Dendritic cell treated with granulocyte-macrophage colony-stimulating factor and Interleukin-4, amounts not matched to agents 40 ng/mL and 50 ng/mL, for 4 days (primary cell): ENCODE results near the gene HPX.
"Not testable (repeated sequence)": the region's sequence is repeated elsewhere in the genome, so short reads cannot be mapped to it uniquely, and the experiment has no call there.

Experiments used
- H3K27ac Mint-ChIP-seq: one replicate; pipeline ENCODE4 v1.8.0; 2022; ENCODE audit warnings: mild to moderate bottlenecking, mixed read lengths
- H3K27me3 Mint-ChIP-seq: one replicate; pipeline ENCODE4 v1.8.0; 2022; ENCODE audit warnings: mild to moderate bottlenecking, mixed read lengths
- H3K36me3 Mint-ChIP-seq: one replicate; pipeline ENCODE4 v1.8.0; 2022; ENCODE audit warnings: low read depth, mixed read lengths
- H3K4me1 Mint-ChIP-seq: one replicate; pipeline ENCODE4 v1.8.0; 2022; ENCODE audit warnings: low read depth, mixed read lengths
- H3K4me3 Mint-ChIP-seq: one replicate; pipeline ENCODE4 v1.8.0; 2022; ENCODE audit warnings: mild to moderate bottlenecking, moderate library complexity, mixed read lengths
- H3K9me3 Mint-ChIP-seq: one replicate; pipeline ENCODE4 v1.8.0; 2022; ENCODE audit warnings: mixed read lengths
- intact Hi-C: fragments of 100-400 bp; cut with micrococcal nuclease; formaldehyde crosslinking; loops from one replicate; pipeline ENCODE4 v1.15.0; 2022

The HPX gene

DNA sequence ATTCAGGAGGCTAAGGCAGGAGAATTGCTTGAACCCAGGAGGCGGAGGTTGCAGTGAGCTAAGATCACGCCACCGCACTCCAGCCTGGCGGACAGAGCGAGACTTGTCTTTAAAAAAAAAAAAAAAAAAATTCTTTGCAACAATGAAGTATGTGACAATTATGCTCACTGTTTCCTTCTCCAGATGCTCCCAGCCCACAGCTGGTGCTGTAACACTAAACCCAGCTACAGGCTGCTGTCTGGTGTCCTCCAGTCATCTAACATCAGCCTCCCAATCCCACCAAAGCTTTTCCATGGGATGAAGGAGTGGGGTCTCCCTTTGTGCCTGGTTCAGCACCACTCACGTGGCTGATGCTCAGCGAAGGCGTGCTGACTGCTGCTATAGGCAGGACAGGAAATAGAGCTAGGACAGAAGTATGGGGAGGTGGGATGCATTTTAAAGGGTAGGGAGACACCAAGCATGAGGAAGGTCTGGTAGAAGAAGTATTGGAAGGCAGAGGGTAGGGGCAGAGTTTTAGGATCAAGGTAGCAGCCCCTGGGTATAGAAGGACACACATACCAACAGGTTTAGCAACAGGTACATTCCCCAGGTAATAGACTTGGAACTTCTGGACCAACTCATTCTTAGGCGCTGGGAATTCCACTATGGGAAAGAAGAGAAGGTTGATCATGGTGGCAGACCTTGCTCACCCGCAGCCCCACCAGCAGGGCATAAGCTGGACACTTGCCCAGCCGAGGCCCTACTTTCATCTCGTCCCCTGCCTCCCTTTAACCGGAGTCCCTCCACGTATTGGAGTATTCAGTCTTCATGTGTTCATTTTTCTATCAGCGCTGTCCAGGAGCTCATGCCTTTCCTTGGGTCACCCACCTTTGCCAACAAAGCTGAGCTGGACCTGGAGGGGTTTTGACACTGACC, 40.1 kb downstream of the HPX start:
- Mint-ChIP-seq H3K4me1 (peaks cover 9% of the 10 kb centered on the region), H3K27ac (no peak overlapping the region), H3K27me3 (peaks cover 5% of the 10 kb centered on the region), H3K36me3 (no peaks in the 10 kb centered on the region), H3K9me3 (no peaks in the 10 kb centered on the region), H3K4me3 (no peak overlapping the region)
- intact Hi-C loops = no loop called here

DNA sequence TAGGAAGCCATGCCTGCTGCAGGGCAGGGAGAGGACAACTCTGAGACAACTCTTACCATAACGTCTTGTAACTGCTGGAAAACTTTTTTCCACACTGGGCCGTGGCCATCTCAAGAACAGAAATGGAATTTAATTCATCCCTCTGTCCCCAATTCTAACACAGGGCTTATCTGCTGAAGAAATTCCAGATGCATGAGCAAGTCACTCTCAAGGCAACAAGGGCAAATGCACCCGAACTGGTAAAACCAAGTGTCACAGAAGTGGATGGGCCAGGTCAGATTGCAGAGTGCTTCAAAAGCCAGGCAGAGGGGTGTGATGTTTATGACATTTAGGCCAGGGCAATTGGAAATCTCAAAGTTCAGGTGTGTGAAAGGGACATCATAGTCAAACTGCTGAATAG, 43.2 kb downstream of the HPX start:
- H3K27me3 Mint-ChIP-seq = peaks cover 5% of the 10 kb centered on the region
- H3K36me3 Mint-ChIP-seq = peaks cover 20% of the 10 kb centered on the region
- no peaks in the 10 kb centered on the region for H3K9me3 Mint-ChIP-seq
- intact Hi-C loops = no loop called here
- H3K4me1 Mint-ChIP-seq = peaks cover 11% of the 10 kb centered on the region
- no peak overlapping the region for H3K27ac Mint-ChIP-seq
- no peak overlapping the region for H3K4me3 Mint-ChIP-seq

DNA sequence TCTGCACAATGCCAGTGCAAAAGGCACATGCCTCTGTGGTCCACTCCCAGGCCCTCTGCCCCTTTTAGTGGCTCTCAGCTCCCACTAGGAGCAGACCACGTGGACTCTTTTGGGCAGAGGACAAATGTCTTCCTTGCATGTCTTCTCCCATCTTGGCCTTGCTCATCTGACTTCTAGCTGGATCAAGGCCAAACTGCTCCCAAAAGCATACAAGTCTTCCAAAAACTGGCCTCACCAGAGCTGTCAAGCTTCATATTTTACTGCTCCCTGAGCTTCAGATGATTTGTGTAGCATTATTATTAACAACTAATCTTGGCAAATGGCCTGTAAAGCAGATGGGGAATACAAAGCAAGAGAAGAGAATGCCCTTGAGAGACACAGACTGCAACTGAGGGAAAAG, 43.6 kb downstream of the HPX start:
- intact Hi-C loops = no loop called here
- Mint-ChIP-seq H3K4me3 (no peak overlapping the region), H3K9me3 (no peaks in the 10 kb centered on the region)

DNA sequence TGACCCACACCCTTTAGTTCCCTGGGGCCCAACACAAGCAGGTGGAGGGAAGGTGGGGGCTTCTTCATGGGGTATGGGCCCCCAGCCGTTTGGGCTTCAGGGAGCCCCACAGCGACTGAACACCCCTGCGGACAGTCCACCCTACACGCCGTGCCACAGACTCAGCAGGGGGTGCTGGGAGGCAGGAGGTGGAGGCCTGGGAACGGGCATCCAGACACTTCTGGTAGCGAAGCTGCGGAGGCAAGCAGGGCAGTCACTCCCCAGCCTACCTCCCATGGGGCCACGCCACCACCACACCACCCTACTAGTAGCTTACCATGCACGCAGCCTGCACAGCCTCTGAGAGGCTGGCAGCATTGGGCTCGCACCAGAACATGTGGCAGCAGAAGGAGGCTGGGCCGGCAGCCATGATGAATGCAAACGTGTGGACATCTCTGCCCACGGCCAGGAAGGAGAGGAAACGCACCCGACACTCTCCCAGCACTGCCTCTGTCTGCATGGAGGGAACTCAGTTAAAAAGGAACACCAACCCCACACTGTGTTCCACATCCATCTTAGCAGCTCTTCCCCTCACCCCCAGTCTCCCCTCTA, 45.2 kb downstream of the HPX start:
- Mint-ChIP-seq H3K27ac (no peak overlapping the region), H3K4me3 (no peak overlapping the region)

More for the DNA sequence above, 43.6 kb downstream of the HPX start:
- Mint-ChIP-seq H3K4me1 (peaks cover 8% of the 10 kb centered on the region), H3K36me3 (peaks cover 23% of the 10 kb centered on the region), H3K27ac (no peak overlapping the region), H3K27me3 (peaks cover 2% of the 10 kb centered on the region)

DNA sequence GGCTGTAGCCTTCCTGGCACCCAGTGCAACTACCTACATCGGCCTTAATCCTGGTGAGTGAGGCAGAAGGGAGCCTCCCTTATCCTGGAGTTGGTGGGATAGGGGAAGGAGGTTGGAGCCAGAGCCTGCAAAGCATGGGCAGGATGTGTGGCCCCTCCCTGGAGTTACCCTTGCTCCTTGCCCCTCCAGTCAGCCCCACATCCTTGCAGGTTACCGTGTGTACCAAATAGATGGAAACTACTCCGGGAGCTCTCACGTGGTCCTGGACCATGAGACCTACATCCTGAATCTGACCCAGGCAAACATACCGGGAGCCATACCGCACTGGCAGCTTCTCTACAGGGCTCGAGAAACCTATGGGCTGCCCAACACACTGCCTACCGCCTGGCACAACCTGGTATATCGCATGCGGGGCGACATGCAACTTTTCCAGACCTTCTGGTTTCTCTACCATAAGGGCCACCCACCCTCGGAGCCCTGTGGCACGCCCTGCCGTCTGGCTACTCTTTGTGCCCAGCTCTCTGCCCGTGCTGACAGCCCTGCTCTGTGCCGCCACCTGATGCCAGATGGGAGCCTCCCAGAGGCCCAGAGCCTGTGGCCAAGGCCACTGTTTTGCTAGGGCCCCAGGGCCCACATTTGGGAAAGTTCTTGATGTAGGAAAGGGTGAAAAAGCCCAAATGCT, 46.7 kb downstream of the HPX start:
- intact Hi-C loops = no loop called here
- peaks cover 32% of the 10 kb centered on the region for H3K36me3 Mint-ChIP-seq
- H3K9me3 Mint-ChIP-seq = no peaks in the 10 kb centered on the region
- peaks cover 3% of the 10 kb centered on the region for H3K27me3 Mint-ChIP-seq
- no peak overlapping the region for H3K27ac Mint-ChIP-seq
- H3K4me3 Mint-ChIP-seq = no peak overlapping the region
- H3K4me1 Mint-ChIP-seq = peaks cover 32% of the 10 kb centered on the region

More for the DNA sequence above, 45.2 kb downstream of the HPX start:
- no peaks in the 10 kb centered on the region for H3K9me3 Mint-ChIP-seq
- intact Hi-C loops = no loop called here
- H3K27me3 Mint-ChIP-seq = no peaks in the 10 kb centered on the region
- peaks cover 21% of the 10 kb centered on the region for H3K4me1 Mint-ChIP-seq
- H3K36me3 Mint-ChIP-seq = peaks cover 26% of the 10 kb centered on the region

DNA sequence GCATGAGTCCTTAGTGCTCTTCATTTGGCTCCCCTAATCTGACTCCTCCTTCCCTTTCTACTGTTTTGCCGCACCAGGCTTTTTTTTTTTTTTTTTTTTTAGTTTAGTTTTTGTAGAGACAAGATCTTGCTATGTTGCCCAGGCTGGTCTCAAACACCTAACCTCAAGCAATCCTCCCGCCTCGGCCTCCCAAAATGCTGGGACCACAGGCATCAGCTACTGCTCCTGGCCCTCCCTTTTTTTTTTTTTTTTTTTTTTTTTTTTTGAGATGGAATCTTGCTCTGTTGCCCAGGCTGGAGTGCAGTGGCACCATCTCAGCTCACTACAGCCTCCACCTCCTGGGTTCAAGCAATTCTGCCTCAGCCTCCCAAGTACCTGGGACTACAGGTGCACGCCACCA, 48.5 kb downstream of the HPX start:
- intact Hi-C loops, H3K27me3 Mint-ChIP-seq, H3K27ac Mint-ChIP-seq, H3K9me3 Mint-ChIP-seq, H3K4me3 Mint-ChIP-seq: not testable (repeated sequence)
- Mint-ChIP-seq H3K36me3 (peaks cover 32% of the 10 kb centered on the region), H3K4me1 (peaks cover 34% of the 10 kb centered on the region)

DNA sequence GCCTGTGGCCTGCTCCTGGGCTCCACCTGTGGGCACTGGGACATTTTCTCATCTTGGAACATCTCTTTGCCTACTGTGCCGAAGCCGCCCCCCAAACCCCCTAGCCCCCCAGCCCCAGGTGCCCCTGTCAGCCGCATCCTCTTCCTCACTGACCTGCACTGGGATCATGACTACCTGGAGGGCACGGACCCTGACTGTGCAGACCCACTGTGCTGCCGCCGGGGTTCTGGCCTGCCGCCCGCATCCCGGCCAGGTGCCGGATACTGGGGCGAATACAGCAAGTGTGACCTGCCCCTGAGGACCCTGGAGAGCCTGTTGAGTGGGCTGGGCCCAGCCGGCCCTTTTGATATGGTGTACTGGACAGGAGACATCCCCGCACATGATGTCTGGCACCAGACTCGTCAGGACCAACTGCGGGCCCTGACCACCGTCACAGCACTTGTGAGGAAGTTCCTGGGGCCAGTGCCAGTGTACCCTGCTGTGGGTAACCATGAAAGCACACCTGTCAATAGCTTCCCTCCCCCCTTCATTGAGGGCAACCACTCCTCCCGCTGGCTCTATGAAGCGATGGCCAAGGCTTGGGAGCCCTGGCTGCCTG, 49.2 kb downstream of the HPX start:
- H3K4me1 Mint-ChIP-seq = peaks cover 34% of the 10 kb centered on the region
- no peaks in the 10 kb centered on the region for H3K9me3 Mint-ChIP-seq
- H3K4me3 Mint-ChIP-seq = no peak overlapping the region
- H3K27me3 Mint-ChIP-seq = peaks cover 6% of the 10 kb centered on the region
- intact Hi-C loops = loop anchor here (2.0 kb wide), 2 partner anchors 23 to 89 kb away; partner anchors contain the start of genes ARFIP2 and TIMM10B
- peak overlapping the region; percentile 94 for H3K27ac Mint-ChIP-seq
- H3K36me3 Mint-ChIP-seq = peaks cover 32% of the 10 kb centered on the region

DNA sequence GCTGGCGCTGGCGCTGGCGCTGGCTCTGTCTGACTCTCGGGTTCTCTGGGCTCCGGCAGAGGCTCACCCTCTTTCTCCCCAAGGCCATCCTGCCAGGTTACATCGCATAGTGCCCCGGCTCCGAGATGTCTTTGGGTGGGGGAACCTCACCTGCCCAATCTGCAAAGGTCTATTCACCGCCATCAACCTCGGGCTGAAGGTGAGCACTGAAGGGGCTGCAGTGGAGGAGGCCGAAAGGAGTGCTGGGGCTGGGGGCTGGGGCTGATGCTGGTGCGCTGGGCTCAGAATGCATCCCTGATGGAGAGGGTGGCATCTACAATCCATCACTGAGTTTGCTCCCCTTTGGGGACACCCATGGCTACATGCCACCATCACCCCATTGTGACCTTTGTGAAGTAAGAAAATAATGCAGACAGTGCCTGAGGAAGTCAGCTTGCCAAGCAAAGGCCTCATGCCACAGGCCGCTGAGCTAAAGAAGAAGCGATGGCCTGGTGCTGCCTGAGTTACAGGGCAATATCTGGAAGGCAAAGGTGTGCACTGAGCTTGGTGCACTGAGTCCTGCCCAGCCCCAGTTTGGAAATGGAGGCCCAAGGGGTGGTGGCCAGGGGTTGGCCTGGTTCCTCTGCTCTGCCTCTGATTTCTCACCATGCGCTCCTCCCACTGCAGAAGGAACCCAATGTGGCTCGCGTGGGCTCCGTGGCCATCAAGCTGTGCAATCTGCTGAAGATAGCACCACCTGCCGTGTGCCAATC, 49.9 kb downstream of the HPX start:
- intact Hi-C loops = loop anchor here (2.0 kb wide), 2 partner anchors 24 to 90 kb away; partner anchors contain the start of genes ARFIP2 and TIMM10B

DNA sequence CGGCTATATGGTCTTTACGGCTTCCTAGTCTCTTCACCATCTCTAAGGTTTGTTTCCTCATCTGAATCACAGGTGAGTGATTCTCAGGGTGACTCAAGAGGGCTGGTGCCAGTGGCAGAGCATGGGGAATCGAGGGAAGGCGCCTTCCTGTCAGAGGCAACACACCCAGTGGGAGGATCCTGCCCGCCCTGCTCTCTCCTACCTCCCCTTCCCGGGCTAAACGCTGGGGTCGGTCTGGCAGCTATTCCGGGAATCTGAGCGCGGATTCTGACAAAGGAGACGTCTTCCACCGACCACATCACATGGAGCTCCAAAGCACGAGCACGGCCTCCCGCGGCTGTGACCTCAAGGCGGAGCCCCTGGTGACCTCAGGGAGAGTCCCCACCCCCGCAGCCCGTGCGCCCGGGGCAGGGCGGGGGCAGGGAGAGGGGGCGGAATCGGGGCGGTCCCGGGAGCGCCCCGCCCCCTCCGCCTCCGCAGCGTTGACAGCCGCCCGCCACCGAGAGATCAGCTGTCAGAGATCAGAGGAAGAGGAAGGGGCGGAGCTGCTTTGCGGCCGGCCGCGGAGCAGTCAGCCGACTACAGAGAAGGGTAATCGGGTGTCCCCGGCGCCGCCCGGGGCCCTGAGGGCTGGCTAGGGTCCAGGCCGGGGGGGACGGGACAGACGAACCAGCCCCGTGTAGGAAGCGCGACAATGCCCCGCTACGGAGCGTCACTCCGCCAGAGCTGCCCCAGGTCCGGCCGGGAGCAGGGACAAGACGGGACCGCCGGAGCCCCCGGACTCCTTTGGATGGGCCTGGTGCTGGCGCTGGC, 50.7 kb downstream of the HPX start, which contains the start of gene SMPD1:
SMPD1 (plus strand) TSS at position 570 of the 813 bp plus-strand sequence; CDS start at position 695, 125 bp downstream.
- Mint-ChIP-seq H3K9me3 (no peaks in the 10 kb centered on the region), H3K27ac (peak within 1 kb of the TSS; percentile 94), H3K4me1 (peaks cover 34% of the 10 kb centered on the region), H3K4me3 (peak within 1 kb of the TSS; percentile 87), H3K27me3 (peaks cover 7% of the 10 kb centered on the region), H3K36me3 (peaks cover 32% of the 10 kb centered on the region)
- intact Hi-C loops = loop anchor here (2.0 to 10.0 kb wide), 4 partner anchors 25 to 295 kb away; partner anchors contain the start of genes ARFIP2, ILK, MRPL17 and RRP8

More for the DNA sequence above, 49.9 kb downstream of the HPX start:
- H3K4me1 Mint-ChIP-seq = peaks cover 34% of the 10 kb centered on the region
- peaks cover 32% of the 10 kb centered on the region for H3K36me3 Mint-ChIP-seq
- peak overlapping the region; percentile 87 for H3K4me3 Mint-ChIP-seq
- H3K9me3 Mint-ChIP-seq = no peaks in the 10 kb centered on the region
- H3K27ac Mint-ChIP-seq = peak overlapping the region; percentile 94
- H3K27me3 Mint-ChIP-seq = peaks cover 6% of the 10 kb centered on the region

DNA sequence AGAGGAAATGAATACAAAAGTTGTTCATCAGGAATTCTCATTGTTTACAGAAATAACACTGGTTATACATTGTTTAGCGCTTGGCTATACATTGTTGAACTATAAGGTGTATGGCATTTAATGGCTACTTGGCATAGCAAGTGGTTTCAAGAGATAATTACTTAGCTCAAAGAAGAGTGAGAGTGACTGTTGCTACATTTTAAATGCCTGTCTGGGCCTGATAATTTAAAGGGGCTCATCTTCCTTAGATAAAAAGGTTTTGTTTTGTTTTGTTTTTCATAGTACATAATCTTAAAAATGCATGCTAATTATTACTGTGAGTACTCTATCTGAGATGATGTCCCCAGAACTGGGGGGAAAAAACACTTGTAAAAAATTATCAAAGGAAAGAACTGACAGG, 52.0 kb downstream of the HPX start:
- Mint-ChIP-seq H3K9me3 (no peaks in the 10 kb centered on the region), H3K27me3 (peaks cover 7% of the 10 kb centered on the region), H3K4me3 (no peak overlapping the region), H3K36me3 (peaks cover 23% of the 10 kb centered on the region), H3K27ac (peak overlapping the region; percentile 25), H3K4me1 (peaks cover 34% of the 10 kb centered on the region)
- intact Hi-C loops = loop anchor here (10.0 kb wide), 2 partner anchors 216 to 296 kb away; partner anchors contain the start of genes ILK, MRPL17 and RRP8

DNA sequence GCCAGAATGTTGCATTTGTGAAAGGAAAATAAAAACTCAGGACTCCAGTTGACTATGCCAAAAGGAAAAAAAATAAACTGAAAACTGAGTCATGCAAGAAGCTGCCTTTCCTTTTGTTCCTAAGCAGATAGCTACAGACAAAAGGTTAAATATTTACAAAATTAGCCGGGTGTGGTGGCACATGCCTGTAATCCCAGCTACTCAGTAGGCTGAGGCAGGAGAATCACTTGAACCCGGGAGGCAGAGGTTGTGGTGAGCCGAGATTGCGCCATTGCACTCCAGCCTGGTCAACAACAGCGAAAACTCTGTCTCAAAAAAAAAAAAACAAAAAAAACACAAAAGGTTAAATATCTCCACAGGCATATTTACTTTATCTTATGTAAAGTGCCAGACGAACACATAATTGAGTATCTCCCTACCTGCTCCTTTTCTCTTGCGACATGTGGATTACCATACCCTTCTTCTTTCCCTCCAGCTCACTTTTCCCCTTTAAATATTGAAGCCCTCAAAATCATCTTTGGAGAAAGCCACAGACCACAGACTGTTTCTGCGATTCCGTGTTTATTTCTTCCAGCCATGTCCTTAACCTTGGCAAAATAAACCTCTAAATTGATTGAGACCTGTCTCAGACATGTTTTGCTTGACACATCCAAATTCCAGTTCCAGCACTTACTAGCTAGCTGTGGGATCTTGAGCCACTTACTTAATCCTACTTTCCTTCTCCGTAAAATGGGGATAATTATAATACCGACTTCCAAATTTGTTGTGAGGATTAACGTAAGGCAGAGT, 52.8 kb downstream of the HPX start:
- no peaks in the 10 kb centered on the region for H3K9me3 Mint-ChIP-seq
- H3K4me3 Mint-ChIP-seq = no peak overlapping the region
- peak overlapping the region; percentile 25 for H3K27ac Mint-ChIP-seq
- H3K27me3 Mint-ChIP-seq = peaks cover 8% of the 10 kb centered on the region
- peaks cover 16% of the 10 kb centered on the region for H3K36me3 Mint-ChIP-seq
- intact Hi-C loops = loop anchor here (10.0 kb wide), 2 partner anchors 217 to 297 kb away; partner anchors contain the start of genes ILK, MRPL17 and RRP8
- H3K4me1 Mint-ChIP-seq = peaks cover 32% of the 10 kb centered on the region
